Chondrocyte (in vitro differentiated cells): ENCODE data around the gene BMP8A. TPM values are rescaled to one million over a fixed set of nuclear protein-coding genes. Genes with fewer than 3 reads are reported as not detected.

Experiments
- DNase-seq: peaks from one replicate; pipeline ENCODE4 v3.0.0; 2021; ENCODE audit warnings: mixed read lengths, low spot score
- H3K27ac Mint-ChIP-seq: one replicate; pipeline ENCODE4 v1.8.0; 2021; ENCODE audit warnings: mild to moderate bottlenecking, moderate library complexity, mixed read lengths; ENCODE audit not compliant: unreplicated experiment
- H3K27me3 Mint-ChIP-seq: 2 replicates; pipeline ENCODE4 v1.8.0; 2021; ENCODE audit warnings: low read depth, mixed read lengths
- H3K36me3 Mint-ChIP-seq: 2 replicates; pipeline ENCODE4 v1.8.0; 2021; ENCODE audit warnings: low read depth, mixed read lengths
- H3K4me1 Mint-ChIP-seq: 2 replicates; pipeline ENCODE4 v1.8.0; 2021; ENCODE audit warnings: low read depth, mild to moderate bottlenecking, mixed read lengths
- H3K4me3 Mint-ChIP-seq: one replicate; pipeline ENCODE4 v1.8.0; 2021; ENCODE audit warnings: mild to moderate bottlenecking, moderate library complexity, mixed read lengths; ENCODE audit not compliant: unreplicated experiment
- H3K9me3 Mint-ChIP-seq: 2 replicates; pipeline ENCODE4 v1.8.0; 2021; ENCODE audit warnings: low read depth, mixed read lengths
- CTCF ChIP-seq: fragments of 200-600 bp; sonication (generic); IDR thresholded peaks from 2 replicates; pipeline ENCODE4 v1.5.0; 2021; ENCODE audit warnings: antibody characterized with exemption, mild to moderate bottlenecking, moderate library complexity
- total RNA-seq: library from RNA; stranded (reverse); gene quantifications from 3 replicates; pipeline ENCODE4 v1.2.1, GENCODE V29; 2021

Gene BMP8A
- total RNA-seq, 1 donor from 2014 or later: 0.12 TPM

- Mint-ChIP-seq H3K4me3 (no peak overlapping the region), H3K27ac (peak overlapping the region; percentile 14), H3K4me1 (no peaks in the 10 kb centered on the region), H3K27me3 (no peaks in the 10 kb centered on the region), H3K9me3 (no peaks in the 10 kb centered on the region), H3K36me3 (peaks cover 22% of the 10 kb centered on the region)
- no peak for TF ChIP-seq CTCF
- no peak for DNase-seq
Measured at GRCh38 chr1:39540504-39541031, 49.1 kb downstream of the BMP8A start.

GRCh38 chr1:39542924-39543323, 51.5 kb downstream of the BMP8A start:
- no peak for TF ChIP-seq CTCF
- Mint-ChIP-seq H3K9me3 (no peaks in the 10 kb centered on the region), H3K4me1 (no peaks in the 10 kb centered on the region), H3K27me3 (no peaks in the 10 kb centered on the region), H3K27ac (no peak overlapping the region), H3K4me3 (no peak overlapping the region), H3K36me3 (peaks cover 29% of the 10 kb centered on the region)
- no peak for DNase-seq

- H3K4me3 Mint-ChIP-seq: no peak overlapping the region
- no peak for TF ChIP-seq CTCF
- no peak overlapping the region for H3K27ac Mint-ChIP-seq
- peaks cover 31% of the 10 kb centered on the region for H3K36me3 Mint-ChIP-seq
- H3K4me1 Mint-ChIP-seq: no peaks in the 10 kb centered on the region
- no peak for DNase-seq
- no peaks in the 10 kb centered on the region for H3K27me3 Mint-ChIP-seq
- H3K9me3 Mint-ChIP-seq: no peaks in the 10 kb centered on the region
Measured at GRCh38 chr1:39544327-39544726, 52.9 kb downstream of the BMP8A start.

GRCh38 chr1:39545531-39545930, 54.1 kb downstream of the BMP8A start:
- no peak for DNase-seq
- no peak overlapping the region for H3K4me3 Mint-ChIP-seq
- H3K27ac Mint-ChIP-seq: no peak overlapping the region
- H3K36me3 Mint-ChIP-seq: peaks cover 32% of the 10 kb centered on the region
- no peaks in the 10 kb centered on the region for H3K4me1 Mint-ChIP-seq
- H3K9me3 Mint-ChIP-seq: no peaks in the 10 kb centered on the region
- H3K27me3 Mint-ChIP-seq: no peaks in the 10 kb centered on the region
- no peak for TF ChIP-seq CTCF

- peaks cover 18% of the 10 kb centered on the region for H3K36me3 Mint-ChIP-seq
- TF ChIP-seq CTCF: no peak
- H3K9me3 Mint-ChIP-seq: no peaks in the 10 kb centered on the region
- no peaks in the 10 kb centered on the region for H3K4me1 Mint-ChIP-seq
- H3K27ac Mint-ChIP-seq: no peak overlapping the region
- DNase-seq: no peak
- no peaks in the 10 kb centered on the region for H3K27me3 Mint-ChIP-seq
- no peak overlapping the region for H3K4me3 Mint-ChIP-seq
Measured at GRCh38 chr1:39554277-39554676, 62.8 kb downstream of the BMP8A start.
